Measurements from ENCODE around the gene HSP90AB1.

- TF ChIP-seq, protein P1, sequence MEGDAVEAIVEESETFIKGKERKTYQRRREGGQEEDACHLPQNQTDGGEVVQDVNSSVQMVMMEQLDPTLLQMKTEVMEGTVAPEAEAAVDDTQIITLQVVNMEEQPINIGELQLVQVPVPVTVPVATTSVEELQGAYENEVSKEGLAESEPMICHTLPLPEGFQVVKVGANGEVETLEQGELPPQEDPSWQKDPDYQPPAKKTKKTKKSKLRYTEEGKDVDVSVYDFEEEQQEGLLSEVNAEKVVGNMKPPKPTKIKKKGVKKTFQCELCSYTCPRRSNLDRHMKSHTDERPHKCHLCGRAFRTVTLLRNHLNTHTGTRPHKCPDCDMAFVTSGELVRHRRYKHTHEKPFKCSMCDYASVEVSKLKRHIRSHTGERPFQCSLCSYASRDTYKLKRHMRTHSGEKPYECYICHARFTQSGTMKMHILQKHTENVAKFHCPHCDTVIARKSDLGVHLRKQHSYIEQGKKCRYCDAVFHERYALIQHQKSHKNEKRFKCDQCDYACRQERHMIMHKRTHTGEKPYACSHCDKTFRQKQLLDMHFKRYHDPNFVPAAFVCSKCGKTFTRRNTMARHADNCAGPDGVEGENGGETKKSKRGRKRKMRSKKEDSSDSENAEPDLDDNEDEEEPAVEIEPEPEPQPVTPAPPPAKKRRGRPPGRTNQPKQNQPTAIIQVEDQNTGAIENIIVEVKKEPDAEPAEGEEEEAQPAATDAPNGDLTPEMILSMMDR (conservative IDR thresholded peaks at IDR 0.05; ENCODE audit: low read depth, low read length) = no peak
- TF ChIP-seq EZH2phosphoT487 (IDR thresholded peaks at IDR 0.05; ENCODE audit: borderline replicate concordance, low read length) = no peak
- TF ChIP-seq EZH2 (IDR thresholded peaks at IDR 0.05; ENCODE audit: low read length, unreplicated experiment) = no peak
Observed at GRCh38 chr6:44260011-44260410, 13.1 kb downstream of the HSP90AB1 start.

Data from PC-3 (cell line).